Measurements from ENCODE around the gene DHX38.

- no peak for TF ChIP-seq GATA3 (IDR thresholded peaks at IDR 0.05; ENCODE audit: low read depth, low read length)
- no peak for TF ChIP-seq GATA2 (IDR thresholded peaks at IDR 0.05; ENCODE audit: low read depth, low read length)
Measured at GRCh38 chr16:72098936-72099335, 5.3 kb downstream of the DHX38 start.

Measured in SH-SY5Y (cell line).